Erythroblast (primary cell): ENCODE results near the gene TBX10.
"Not testable (repeated sequence)": the region's sequence is repeated elsewhere in the genome, so short reads cannot be mapped to it uniquely, and the experiment has no call there.

ENCODE experiments used
- DNase-seq, 2 experiments: peaks; one replicate each; lab custom pipeline; 2025; lab: John Stamatoyannopoulos, UW
- GATA1 ChIP-seq: IDR thresholded peaks from 2 replicates; pipeline ENCODE4 v1.6.1; 2011; ENCODE audit warnings: low read depth, mild to moderate bottlenecking, control low read depth, low read length, moderate library complexity
- POLR2A ChIP-seq: IDR thresholded peaks from 2 replicates; pipeline ENCODE4 v1.6.1; 2011; ENCODE audit warnings: mild to moderate bottlenecking, low read length

The TBX10 gene

GRCh38 chr11:67668192-67668551, 28.6 kb upstream of the TBX10 start:
- TF ChIP-seq POLR2A: no peak
- TF ChIP-seq GATA1: no peak
- DNase-seq: no peak

GRCh38 chr11:67667490-67668191, 28.1 kb upstream of the TBX10 start:
- no peak for DNase-seq

GRCh38 chr11:67666676-67667489, 27.3 kb upstream of the TBX10 start:
- DNase-seq: no peak

More at GRCh38 chr11:67667490-67668191, 28.1 kb upstream of the TBX10 start:
- TF ChIP-seq GATA1: no peak

GRCh38 chr11:67666303-67666645, 26.7 kb upstream of the TBX10 start:
- DNase-seq: no peak

More at GRCh38 chr11:67666676-67667489, 27.3 kb upstream of the TBX10 start:
- no peak for TF ChIP-seq POLR2A
- no peak for TF ChIP-seq GATA1

GRCh38 chr11:67665541-67666302, 26.2 kb upstream of the TBX10 start:
- TF ChIP-seq GATA1 (no peak), POLR2A (no peak)
- no peak for DNase-seq

More at GRCh38 chr11:67666303-67666645, 26.7 kb upstream of the TBX10 start:
- no peak for TF ChIP-seq GATA1
- TF ChIP-seq POLR2A: no peak

GRCh38 chr11:67664696-67665540, 25.4 kb upstream of the TBX10 start:
- no peak for TF ChIP-seq POLR2A
- no peak for TF ChIP-seq GATA1
- no peak for DNase-seq

GRCh38 chr11:67664213-67664585, 24.6 kb upstream of the TBX10 start:
- no peak for DNase-seq
- TF ChIP-seq POLR2A: no peak
- TF ChIP-seq GATA1: no peak

GRCh38 chr11:67663532-67664212, 24.1 kb upstream of the TBX10 start:
- TF ChIP-seq POLR2A (no peak), GATA1 (no peak)

GRCh38 chr11:67662835-67663531, 23.4 kb upstream of the TBX10 start:
- no peak for DNase-seq
- TF ChIP-seq GATA1: no peak

More at GRCh38 chr11:67663532-67664212, 24.1 kb upstream of the TBX10 start:
- no peak for DNase-seq

- DNase-seq: no peak
- TF ChIP-seq POLR2A (no peak), GATA1 (no peak)
Measured at GRCh38 chr11:67662142-67662834, 22.7 kb upstream of the TBX10 start.

- not testable (repeated sequence) for DNase-seq
Measured at GRCh38 chr11:67660752-67661151, 21.2 kb upstream of the TBX10 start.

- DNase-seq: not testable (repeated sequence)
Measured at GRCh38 chr11:67659651-67660165, 20.1 kb upstream of the TBX10 start.
